Measurements from ENCODE around the gene PARD3. TPM values are rescaled to one million over a fixed set of nuclear protein-coding genes. Genes with fewer than 3 reads are reported as not detected.
A peak's percentile ranks its signal among the peaks of the same experiment; 100 is the strongest.

Gene PARD3
- total RNA-seq, 1 donor from 2014 or later: 34.1 TPM

DNA sequence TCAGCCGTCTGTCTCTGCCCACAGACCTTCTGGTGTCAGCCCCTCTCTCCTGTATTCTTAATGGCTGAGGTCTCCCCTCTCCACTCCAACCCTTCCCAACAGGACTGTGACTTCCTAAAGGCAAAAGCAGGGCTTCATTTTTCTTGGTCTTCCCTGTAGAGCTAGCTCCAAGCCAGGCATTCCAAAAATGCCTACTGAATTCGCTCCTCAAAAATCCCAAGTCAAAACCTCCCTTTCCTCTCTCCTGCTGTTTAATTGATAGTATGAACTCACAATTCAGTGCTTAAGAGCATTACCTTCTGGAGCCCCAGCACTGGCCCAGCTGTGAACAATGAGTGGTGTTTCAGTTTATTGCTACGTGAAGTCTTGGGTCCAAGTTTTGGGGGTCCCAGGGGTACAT lies 628.4 kb downstream of the PARD3 start:
- no peaks in the 10 kb centered on the region for H3K9me3 ChIP-seq
- no peaks in the 10 kb centered on the region for H3K36me3 ChIP-seq
- TF ChIP-seq, protein P1, sequence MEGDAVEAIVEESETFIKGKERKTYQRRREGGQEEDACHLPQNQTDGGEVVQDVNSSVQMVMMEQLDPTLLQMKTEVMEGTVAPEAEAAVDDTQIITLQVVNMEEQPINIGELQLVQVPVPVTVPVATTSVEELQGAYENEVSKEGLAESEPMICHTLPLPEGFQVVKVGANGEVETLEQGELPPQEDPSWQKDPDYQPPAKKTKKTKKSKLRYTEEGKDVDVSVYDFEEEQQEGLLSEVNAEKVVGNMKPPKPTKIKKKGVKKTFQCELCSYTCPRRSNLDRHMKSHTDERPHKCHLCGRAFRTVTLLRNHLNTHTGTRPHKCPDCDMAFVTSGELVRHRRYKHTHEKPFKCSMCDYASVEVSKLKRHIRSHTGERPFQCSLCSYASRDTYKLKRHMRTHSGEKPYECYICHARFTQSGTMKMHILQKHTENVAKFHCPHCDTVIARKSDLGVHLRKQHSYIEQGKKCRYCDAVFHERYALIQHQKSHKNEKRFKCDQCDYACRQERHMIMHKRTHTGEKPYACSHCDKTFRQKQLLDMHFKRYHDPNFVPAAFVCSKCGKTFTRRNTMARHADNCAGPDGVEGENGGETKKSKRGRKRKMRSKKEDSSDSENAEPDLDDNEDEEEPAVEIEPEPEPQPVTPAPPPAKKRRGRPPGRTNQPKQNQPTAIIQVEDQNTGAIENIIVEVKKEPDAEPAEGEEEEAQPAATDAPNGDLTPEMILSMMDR (IDR thresholded peaks at IDR 0.05): no peak
- peak overlapping the region; percentile 31 for H3K27ac ChIP-seq
- DNase-seq: no peak
- no peak overlapping the region for H3K4me3 ChIP-seq
- no peaks in the 10 kb centered on the region for H3K27me3 ChIP-seq (ENCODE audit: low read depth)
- ATAC-seq: peak in 1 of 2 donors; percentile 7
- intact Hi-C loops (cut with DNase I): no loop called here
- H3K4me1 ChIP-seq: peaks cover 21% of the 10 kb centered on the region

DNA sequence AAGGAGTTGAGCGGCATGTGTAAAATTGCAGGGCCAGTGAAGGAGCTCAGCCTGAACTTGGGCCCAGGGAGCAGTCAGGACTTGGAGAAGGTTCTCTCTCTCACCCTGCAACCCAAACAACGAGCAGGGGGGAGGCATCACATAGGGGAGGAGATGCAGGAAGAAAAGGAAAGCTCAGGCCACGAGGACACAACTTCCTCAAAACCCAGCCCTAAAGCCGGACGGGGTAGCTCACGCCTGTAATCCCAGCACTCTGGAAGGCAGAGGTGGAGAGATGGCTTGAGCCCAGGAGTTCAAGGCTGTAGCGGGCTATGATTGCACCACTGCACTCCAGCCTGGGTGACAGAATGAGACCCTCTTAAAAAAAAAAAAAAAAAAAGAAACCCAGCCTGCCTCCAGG lies 629.1 kb downstream of the PARD3 start:
- no peak for DNase-seq
- H3K4me1 ChIP-seq: peaks cover 21% of the 10 kb centered on the region
- H3K9me3 ChIP-seq: no peaks in the 10 kb centered on the region
- no peaks in the 10 kb centered on the region for H3K36me3 ChIP-seq
- H3K27me3 ChIP-seq (ENCODE audit: low read depth): no peaks in the 10 kb centered on the region
- H3K4me3 ChIP-seq: no peak overlapping the region
- TF ChIP-seq, protein P1 (IDR thresholded peaks at IDR 0.05): no peak
- intact Hi-C loops (cut with DNase I): no loop called here
- H3K27ac ChIP-seq: no peak overlapping the region
- peak in 1 of 2 donors; percentile 49 for ATAC-seq

DNA sequence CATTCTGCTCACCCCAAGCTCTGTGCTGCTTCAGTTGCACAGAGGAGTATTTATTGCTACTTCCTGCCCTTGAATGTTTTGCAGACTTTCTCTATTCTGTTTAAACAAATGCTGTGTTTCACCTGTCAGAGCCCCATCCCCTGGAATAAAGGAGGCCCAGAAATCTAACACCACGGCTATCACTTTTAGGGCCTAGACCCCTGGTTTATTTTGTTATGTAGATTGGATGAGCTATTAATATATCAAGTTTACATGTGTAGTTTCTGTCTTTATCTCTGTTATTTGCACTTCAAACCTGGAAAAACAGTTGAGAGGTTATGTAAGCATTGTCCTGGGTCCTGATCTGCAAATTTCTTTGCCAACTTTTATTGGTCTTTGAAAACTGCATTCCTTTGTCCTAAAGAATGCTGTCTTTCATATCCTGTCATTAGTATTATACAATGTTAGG lies 630.1 kb downstream of the PARD3 start:
- Histone ChIP-seq H3K4me1 (peaks cover 21% of the 10 kb centered on the region), H3K27ac (no peak overlapping the region)

DNA sequence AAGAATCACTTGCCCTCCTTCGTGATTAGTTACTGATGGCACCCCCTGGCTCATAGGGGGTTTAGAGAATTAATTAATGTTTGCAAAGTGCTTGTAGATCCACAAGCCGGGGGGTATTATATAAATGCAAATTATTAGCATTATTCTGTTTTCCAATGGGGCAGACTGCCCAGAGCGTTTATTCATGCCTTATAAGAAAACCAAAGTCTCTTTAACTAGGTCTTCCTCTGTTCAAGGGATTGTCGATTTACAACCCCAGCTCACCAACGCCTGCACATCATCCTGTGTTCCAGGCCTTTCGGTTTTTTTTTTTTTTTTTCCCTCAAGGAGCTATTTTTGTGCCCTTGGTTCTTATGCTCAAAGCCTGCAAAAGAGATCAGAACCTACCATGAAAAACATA lies 630.7 kb downstream of the PARD3 start:
- H3K36me3 ChIP-seq: no peaks in the 10 kb centered on the region
- DNase-seq: no peak
- no peaks in the 10 kb centered on the region for H3K9me3 ChIP-seq
- ATAC-seq: no peak
- H3K4me3 ChIP-seq: no peak overlapping the region
- intact Hi-C loops (cut with DNase I): no loop called here
- TF ChIP-seq, protein P1 (IDR thresholded peaks at IDR 0.05): no peak
- no peaks in the 10 kb centered on the region for H3K27me3 ChIP-seq (ENCODE audit: low read depth)
- no peak overlapping the region for H3K27ac ChIP-seq
- H3K4me1 ChIP-seq: peaks cover 21% of the 10 kb centered on the region

More for the DNA sequence above, 630.1 kb downstream of the PARD3 start:
- TF ChIP-seq, protein P1 (IDR thresholded peaks at IDR 0.05): no peak
- DNase-seq: no peak
- no peak for ATAC-seq
- no peaks in the 10 kb centered on the region for H3K36me3 ChIP-seq
- H3K4me3 ChIP-seq: no peak overlapping the region
- H3K27me3 ChIP-seq (ENCODE audit: low read depth): no peaks in the 10 kb centered on the region
- H3K9me3 ChIP-seq: no peaks in the 10 kb centered on the region
- intact Hi-C loops (cut with DNase I): no loop called here

DNA sequence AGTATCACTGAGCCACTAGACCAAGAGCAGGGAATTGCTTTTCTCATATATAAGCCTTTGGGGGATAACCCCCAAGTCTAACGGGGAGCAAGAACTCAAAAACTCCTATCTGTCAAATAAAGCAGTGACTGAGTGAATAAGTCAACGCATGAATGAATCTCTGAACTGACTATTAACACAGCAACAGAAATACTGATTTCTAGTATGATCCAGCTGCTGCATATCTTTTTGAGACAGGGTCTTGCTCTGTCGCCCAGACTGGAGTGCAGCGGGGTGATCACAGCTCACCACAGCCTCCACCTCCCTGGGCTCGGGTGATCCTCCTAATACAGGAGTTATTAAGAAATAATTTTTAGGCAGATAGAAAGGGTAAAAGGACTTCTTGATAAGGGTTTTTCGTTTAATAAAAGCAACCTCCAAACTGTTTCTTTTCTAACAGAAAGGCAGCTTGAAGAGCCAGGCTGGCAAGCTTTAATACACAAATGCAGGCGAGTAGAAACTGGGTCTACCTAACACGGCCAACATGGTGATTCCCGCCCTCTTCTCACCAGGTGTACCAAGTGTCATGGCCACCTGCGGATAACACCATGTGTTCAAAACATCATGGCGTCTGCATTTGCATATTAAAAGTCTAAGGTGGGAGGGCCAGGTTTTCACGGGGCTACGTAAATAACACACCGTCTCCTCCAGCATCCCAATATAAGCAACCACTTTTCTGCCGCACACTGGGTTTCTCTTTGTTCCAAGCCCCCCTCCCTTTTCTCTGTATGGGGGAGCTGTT lies 631.9 kb downstream of the PARD3 start:
- Histone ChIP-seq H3K27me3 (ENCODE audit: low read depth) (no peaks in the 10 kb centered on the region), H3K4me1 (peaks cover 21% of the 10 kb centered on the region), H3K27ac (no peak overlapping the region), H3K4me3 (no peak overlapping the region), H3K9me3 (no peaks in the 10 kb centered on the region), H3K36me3 (no peaks in the 10 kb centered on the region)
- ATAC-seq (no peak), DNase-seq (no peak)
- TF ChIP-seq, protein P1 (IDR thresholded peaks at IDR 0.05): no peak
- intact Hi-C loops (cut with DNase I): no loop called here

Measured in lower lobe of right lung (tissue), 2 donors.